ENCODE data around the gene AGAP1.

The AGAP1 gene

GRCh38 chr2:236176417-236176816, 682.6 kb downstream of the AGAP1 start:
- DNase-seq (ENCODE audit: low read depth): peak; percentile 59
- H3K4me3 ChIP-seq (ENCODE audit: low read depth, low read length): no peak overlapping the region

GRCh38 chr2:236176951-236177350, 683.1 kb downstream of the AGAP1 start:
- TF ChIP-seq CTCF (conservative IDR thresholded peaks at IDR 0.05; ENCODE audit: low read depth, low read length): no peak
- H3K4me3 ChIP-seq (ENCODE audit: low read depth, low read length): no peak overlapping the region
- DNase-seq (ENCODE audit: low read depth): no peak

More at GRCh38 chr2:236176417-236176816, 682.6 kb downstream of the AGAP1 start:
- peak; percentile 76 for TF ChIP-seq CTCF (conservative IDR thresholded peaks at IDR 0.05; ENCODE audit: low read depth, low read length)

- peak; percentile 48 for TF ChIP-seq CTCF (conservative IDR thresholded peaks at IDR 0.05; ENCODE audit: low read depth, low read length)
- H3K4me3 ChIP-seq (ENCODE audit: low read depth, low read length): no peak overlapping the region
- DNase-seq (ENCODE audit: low read depth): peak; percentile 31
These were observed 683.7 kb downstream of the AGAP1 start for GRCh38 chr2:236177604-236177966.

GRCh38 chr2:236177967-236178889, 684.4 kb downstream of the AGAP1 start:
- peak; percentile 55 for DNase-seq (ENCODE audit: low read depth)
- peak; percentile 85 for TF ChIP-seq CTCF (conservative IDR thresholded peaks at IDR 0.05; ENCODE audit: low read depth, low read length)
- H3K4me3 ChIP-seq (ENCODE audit: low read depth, low read length): peak overlapping the region; percentile 56

GRCh38 chr2:236178890-236179235, 685.0 kb downstream of the AGAP1 start:
- no peak for DNase-seq (ENCODE audit: low read depth)
- TF ChIP-seq CTCF (conservative IDR thresholded peaks at IDR 0.05; ENCODE audit: low read depth, low read length): no peak
- peak overlapping the region; percentile 56 for H3K4me3 ChIP-seq (ENCODE audit: low read depth, low read length)

GRCh38 chr2:236179236-236180075, 685.6 kb downstream of the AGAP1 start:
- peak; percentile 47 for DNase-seq (ENCODE audit: low read depth)
- peak overlapping the region; percentile 56 for H3K4me3 ChIP-seq (ENCODE audit: low read depth, low read length)
- TF ChIP-seq CTCF (conservative IDR thresholded peaks at IDR 0.05; ENCODE audit: low read depth, low read length): no peak
